PC-9 (cell line): ENCODE measurements around the gene TTC7B. TPM values are rescaled to one million over a fixed set of nuclear protein-coding genes. Genes with fewer than 3 reads are reported as not detected.
"Not testable (repeated sequence)": the region's sequence is repeated elsewhere in the genome, so short reads cannot be mapped to it uniquely, and the experiment has no call there.

ENCODE experiments used
- BruUV-seq: library from RNA; stranded (reverse); fragments of 400-500 nt; replicated peaks from 2 replicates; lab custom pipeline; 2021; lab: Mats Ljungman, UMichigan
- CTCF ChIA-PET: fragments of 300-600 bp; sonication (Branson Sonifier 250); formaldehyde crosslinking; loops from one replicate; lab custom pipeline; 2022; ENCODE audit warnings: antibody characterized with exemption; lab: Charles Lee
- POLR2A ChIA-PET: fragments of 300-600 bp; sonication (Branson Sonifier 250); formaldehyde crosslinking; loops from one replicate; lab custom pipeline; 2022; ENCODE audit warnings: antibody characterized with exemption; ENCODE audit not compliant: unreplicated experiment; lab: Charles Lee
- DNase-seq, 2 experiments: peaks; one replicate each; pipeline versions ENCODE4 v3.0.0 to v3.0.0-alpha.2; 2015 to 2022; ENCODE audit warnings: mixed read lengths in 1 of 2
- H2AFZ ChIP-seq: fragments of 200-600 bp; sonication (generic); 2 replicates; pipeline ENCODE4 v1.8.1; 2017; ENCODE audit warnings: antibody characterized with exemption
- H3F3A ChIP-seq: fragments of 200-600 bp; sonication (generic); 2 replicates; pipeline ENCODE4 v1.8.1; 2017; ENCODE audit warnings: antibody characterized with exemption, mild to moderate bottlenecking, low read depth; ENCODE audit not compliant: insufficient read depth
- H3K27ac ChIP-seq: fragments of 200-600 bp; sonication (generic); 2 replicates; pipeline ENCODE4 v1.6.1; 2016; ENCODE audit warnings: mixed run types
- H3K27me3 ChIP-seq: fragments of 200-600 bp; sonication (generic); 2 replicates; pipeline ENCODE4 v1.6.1; 2016; ENCODE audit warnings: low read depth, mixed run types; ENCODE audit not compliant: insufficient read depth
- H3K36me3 ChIP-seq: fragments of 200-600 bp; sonication (generic); 2 replicates; pipeline ENCODE4 v1.6.1; 2016; ENCODE audit warnings: low read depth, mixed run types
- H3K4me1 ChIP-seq: fragments of 200-600 bp; sonication (generic); replicated peaks from 2 replicates; pipeline ENCODE4 v1.6.1; 2016; ENCODE audit warnings: mixed run types; ENCODE audit not compliant: insufficient read depth
- H3K4me2 ChIP-seq: fragments of 200-600 bp; sonication (generic); 2 replicates; pipeline ENCODE4 v1.6.1; 2017; ENCODE audit warnings: mixed run types
- H3K4me3 ChIP-seq: fragments of 200-600 bp; sonication (generic); 2 replicates; pipeline ENCODE4 v1.6.1; 2016; ENCODE audit warnings: mixed run types
- H3K79me2 ChIP-seq: fragments of 200-600 bp; sonication (generic); 2 replicates; pipeline ENCODE4 v1.6.1; 2017; ENCODE audit warnings: low read depth, mixed run types
- H3K9me2 ChIP-seq: fragments of 200-600 bp; sonication (generic); 2 replicates; pipeline ENCODE4 v1.8.1; 2017; ENCODE audit warnings: mild to moderate bottlenecking; ENCODE audit not compliant: insufficient read depth
- H3K9me3 ChIP-seq: fragments of 200-600 bp; sonication (generic); 2 replicates; pipeline ENCODE4 v1.8.1; 2016; ENCODE audit warnings: low read depth; ENCODE audit not compliant: insufficient read depth
- H4K20me1 ChIP-seq: fragments of 200-600 bp; sonication (generic); 2 replicates; pipeline ENCODE4 v1.8.1; 2017; ENCODE audit not compliant: insufficient read depth
- CTCF ChIP-seq: fragments of 200-600 bp; sonication (generic); conservative IDR thresholded peaks from 2 replicates; pipeline ENCODE4 v1.6.1; 2017; ENCODE audit warnings: mixed run types, antibody characterized with exemption, mild to moderate bottlenecking, moderate library complexity
- EZH2 ChIP-seq: fragments of 200-600 bp; sonication (generic); IDR thresholded peaks from 2 replicates; pipeline ENCODE4 v1.8.0; 2017; ENCODE audit warnings: antibody characterized with exemption, low read depth
- intact Hi-C: fragments of 100-400 bp; cut with micrococcal nuclease; formaldehyde crosslinking; loops from one replicate; pipeline ENCODE4 v1.10.0; 2022; ENCODE audit not compliant: unreplicated experiment
- total RNA-seq: library from RNA; stranded (reverse); gene quantifications from 2 replicates; pipeline ENCODE4 v1.2.3, GENCODE V29; 2021

Gene TTC7B
- total RNA-seq, 1 experiment from 2014 or later = 6.8 TPM

- no peak for DNase-seq
- Histone ChIP-seq H3F3A (no peaks in the 10 kb centered on the region), H3K79me2 (no peaks in the 10 kb centered on the region), H3K27me3 (no peaks in the 10 kb centered on the region), H3K4me2 (no peak overlapping the region), H3K4me1 (no peaks in the 10 kb centered on the region), H3K9me3 (no peaks in the 10 kb centered on the region), H4K20me1 (no peaks in the 10 kb centered on the region), H3K27ac (no peak overlapping the region), H2AFZ (no peak overlapping the region), H3K36me3 (no peaks in the 10 kb centered on the region), H3K4me3 (no peak overlapping the region), H3K9me2 (no peaks in the 10 kb centered on the region)
- intact Hi-C loops = no loop called here
- POLR2A ChIA-PET = no interaction called here
- no TSS peak for BruUV-seq
- no peak for TF ChIP-seq CTCF
- TF ChIP-seq EZH2 = no peak
- CTCF ChIA-PET = no interaction called here
These were observed 23.0 kb upstream of the TTC7B start for GRCh38 chr14:90839024-90839888.

- CTCF ChIA-PET = not testable (repeated sequence)
These were observed 22.3 kb upstream of the TTC7B start for GRCh38 chr14:90838531-90838930.

GRCh38 chr14:90837355-90837754 lies 21.1 kb upstream of the TTC7B start:
- BruUV-seq = no TSS peak
- Histone ChIP-seq H3K36me3 (no peaks in the 10 kb centered on the region), H4K20me1 (no peaks in the 10 kb centered on the region), H3K4me3 (no peak overlapping the region), H3K9me2 (no peaks in the 10 kb centered on the region), H3K79me2 (no peaks in the 10 kb centered on the region), H3K4me2 (no peak overlapping the region), H3K27me3 (no peaks in the 10 kb centered on the region), H2AFZ (no peak overlapping the region), H3K4me1 (no peaks in the 10 kb centered on the region), H3F3A (no peaks in the 10 kb centered on the region), H3K27ac (no peak overlapping the region), H3K9me3 (no peaks in the 10 kb centered on the region)
- DNase-seq = no peak
- no peak for TF ChIP-seq EZH2
- TF ChIP-seq CTCF = no peak
- CTCF ChIA-PET = no interaction called here
- POLR2A ChIA-PET = no interaction called here
- intact Hi-C loops = no loop called here

More at GRCh38 chr14:90838531-90838930, 22.3 kb upstream of the TTC7B start:
- H3K4me2 ChIP-seq, H3F3A ChIP-seq, DNase-seq, H3K9me3 ChIP-seq, H3K4me1 ChIP-seq, H4K20me1 ChIP-seq, BruUV-seq, H3K4me3 ChIP-seq, H3K9me2 ChIP-seq, intact Hi-C loops, H3K27me3 ChIP-seq, H3K36me3 ChIP-seq, H3K27ac ChIP-seq, H3K79me2 ChIP-seq, H2AFZ ChIP-seq, POLR2A ChIA-PET: not testable (repeated sequence)
